ENCODE data around the gene WFDC6. TPM values are rescaled to one million over a fixed set of nuclear protein-coding genes. Genes with fewer than 3 reads are reported as not detected.
"Not testable (repeated sequence)": the region's sequence is repeated elsewhere in the genome, so short reads cannot be mapped to it uniquely, and the experiment has no call there.

The WFDC6 gene
- not detected for total RNA-seq
- polyA plus RNA-seq = not detected
- long read RNA-seq, donor 1 = 0 reads
- long read RNA-seq, donor 2 = 0 reads
- long read RNA-seq, donor 3 = 0 reads

DNA sequence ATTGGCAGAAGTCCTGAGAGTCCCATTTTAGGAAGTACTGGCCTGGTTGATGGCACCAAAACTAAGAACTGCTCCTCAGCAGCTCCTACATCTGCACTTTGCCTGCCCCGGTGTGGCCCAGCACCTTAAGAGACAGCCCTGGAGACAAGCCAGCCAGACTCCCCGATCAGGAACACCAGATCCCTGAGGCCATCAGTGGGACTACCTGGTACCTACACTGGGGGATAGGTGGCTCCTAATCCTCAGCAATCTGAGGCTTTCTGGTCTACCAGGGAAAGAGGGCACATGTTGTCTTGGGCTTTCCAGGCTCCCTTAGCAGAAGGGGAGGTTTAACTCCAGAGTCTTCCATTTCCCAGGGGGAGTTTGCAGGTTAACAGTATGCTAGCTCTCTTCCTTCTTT is at the start of gene WFDC6:
WFDC6 (minus strand) TSS at position 101 of the 400 bp plus-strand sequence; CDS start at position 26, 75 bp downstream.
- Histone ChIP-seq H3K9me3 (no peaks in the 10 kb centered on the region), H3K4me3 (no peak within 1 kb of the TSS), H3K4me1 (no peaks in the 10 kb centered on the region), H3K27me3 (peaks cover 0 to 37% (median 13%) of the 10 kb centered on the region in 9 donors), H3K27ac (no peak within 1 kb of the TSS), H3K36me3 (no peaks in the 10 kb centered on the region)
- TF ChIP-seq POLR2A (IDR thresholded peaks at IDR 0.05) = no peak
- TF ChIP-seq, protein P1, sequence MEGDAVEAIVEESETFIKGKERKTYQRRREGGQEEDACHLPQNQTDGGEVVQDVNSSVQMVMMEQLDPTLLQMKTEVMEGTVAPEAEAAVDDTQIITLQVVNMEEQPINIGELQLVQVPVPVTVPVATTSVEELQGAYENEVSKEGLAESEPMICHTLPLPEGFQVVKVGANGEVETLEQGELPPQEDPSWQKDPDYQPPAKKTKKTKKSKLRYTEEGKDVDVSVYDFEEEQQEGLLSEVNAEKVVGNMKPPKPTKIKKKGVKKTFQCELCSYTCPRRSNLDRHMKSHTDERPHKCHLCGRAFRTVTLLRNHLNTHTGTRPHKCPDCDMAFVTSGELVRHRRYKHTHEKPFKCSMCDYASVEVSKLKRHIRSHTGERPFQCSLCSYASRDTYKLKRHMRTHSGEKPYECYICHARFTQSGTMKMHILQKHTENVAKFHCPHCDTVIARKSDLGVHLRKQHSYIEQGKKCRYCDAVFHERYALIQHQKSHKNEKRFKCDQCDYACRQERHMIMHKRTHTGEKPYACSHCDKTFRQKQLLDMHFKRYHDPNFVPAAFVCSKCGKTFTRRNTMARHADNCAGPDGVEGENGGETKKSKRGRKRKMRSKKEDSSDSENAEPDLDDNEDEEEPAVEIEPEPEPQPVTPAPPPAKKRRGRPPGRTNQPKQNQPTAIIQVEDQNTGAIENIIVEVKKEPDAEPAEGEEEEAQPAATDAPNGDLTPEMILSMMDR (IDR thresholded peaks at IDR 0.05) = no peak
- intact Hi-C loops (cut with DNase I) = no loop called here
- no peak for ATAC-seq
- 61 to 84% (median 82%) methylated on average over 2 of the region's 2 CpGs for WGBS, 4 donors
- no peak for DNase-seq

DNA sequence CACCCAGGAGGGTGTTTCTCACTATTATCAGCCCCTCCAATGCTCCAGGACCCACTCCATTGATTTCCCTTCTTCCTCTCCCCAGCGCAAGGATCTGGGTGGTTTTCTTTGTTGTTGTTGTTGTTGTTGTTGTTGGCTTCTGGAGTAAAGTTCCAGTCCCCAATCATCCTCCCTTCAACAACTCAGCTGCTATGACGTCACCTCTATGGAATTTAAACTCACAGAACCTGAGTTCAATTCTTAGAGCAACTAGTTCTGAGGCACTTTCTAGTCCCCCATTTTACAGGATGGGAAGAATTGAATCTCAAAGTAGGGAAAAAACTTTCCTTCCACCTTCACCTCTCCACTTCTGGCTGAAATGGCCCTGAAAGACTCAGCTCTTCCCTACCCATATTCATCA is 49.5 kb upstream of the WFDC6 start:
- H3K27ac ChIP-seq = no peak overlapping the region
- TF ChIP-seq, protein P1 (IDR thresholded peaks at IDR 0.05) = no peak
- TF ChIP-seq POLR2A (IDR thresholded peaks at IDR 0.05) = no peak

DNA sequence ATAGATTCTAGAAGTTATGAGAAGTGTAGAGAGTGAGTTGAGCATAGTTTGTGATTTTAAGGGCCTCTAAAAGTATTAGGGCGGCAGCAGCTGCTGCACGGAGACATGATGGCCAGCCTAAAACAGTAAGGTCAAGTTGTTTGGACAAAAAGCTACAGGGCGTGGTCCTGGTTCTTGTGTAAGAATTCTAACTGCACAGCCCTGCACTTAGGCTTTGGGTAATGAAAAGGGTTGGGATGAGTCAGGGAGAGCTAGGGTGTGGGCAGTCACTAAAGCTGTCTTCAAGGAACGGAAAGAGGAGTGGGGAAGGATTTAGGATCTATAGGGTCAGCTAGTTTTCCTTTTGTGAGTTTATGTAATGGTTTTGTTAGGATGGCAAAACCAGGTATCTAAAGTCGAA is 46.7 kb upstream of the WFDC6 start:
- peaks cover 0 to 13% (median 0%) of the 10 kb centered on the region in 9 donors for H3K27me3 ChIP-seq
- H3K4me1 ChIP-seq; ATAC-seq; H3K9me3 ChIP-seq; intact Hi-C loops (cut with DNase I); H3K27ac ChIP-seq; DNase-seq; H3K36me3 ChIP-seq; H3K4me3 ChIP-seq: not testable (repeated sequence)
- WGBS, 4 donors = 78 to 88% (median 84%) methylated on average over 5 of the region's 5 CpGs

More for the DNA sequence above, 49.5 kb upstream of the WFDC6 start:
- ATAC-seq (no peak), DNase-seq (no peak)
- no peaks in the 10 kb centered on the region for H3K4me1 ChIP-seq
- no peak overlapping the region for H3K4me3 ChIP-seq
- WGBS, 4 donors = 53 to 67% (median 63%) methylated on average over 2 of the region's 2 CpGs
- H3K36me3 ChIP-seq = no peaks in the 10 kb centered on the region
- intact Hi-C loops (cut with DNase I) = no loop called here
- H3K9me3 ChIP-seq = peaks cover 0 to 6% (median 0%) of the 10 kb centered on the region in 12 donors
- H3K27me3 ChIP-seq = peaks cover 0 to 4% (median 0%) of the 10 kb centered on the region in 9 donors

- intact Hi-C loops (cut with DNase I); H3K4me1 ChIP-seq; H3K4me3 ChIP-seq; DNase-seq; ATAC-seq; H3K36me3 ChIP-seq; H3K9me3 ChIP-seq; H3K27ac ChIP-seq: not testable (repeated sequence)
- H3K27me3 ChIP-seq = peaks cover 0 to 15% (median 0%) of the 10 kb centered on the region in 9 donors
- WGBS, 4 donors = 59 to 68% (median 63%) methylated on average over 5 of the region's 5 CpGs
Observed at GRCh38 chr20:45584294-45584693, 45.0 kb upstream of the WFDC6 start.

- H3K4me1 ChIP-seq = no peaks in the 10 kb centered on the region
- H3K36me3 ChIP-seq = no peaks in the 10 kb centered on the region
- H3K27ac ChIP-seq = no peak overlapping the region
- ATAC-seq (no peak), DNase-seq (no peak)
- TF ChIP-seq POLR2A (IDR thresholded peaks at IDR 0.05) = no peak
- TF ChIP-seq, protein P1 (IDR thresholded peaks at IDR 0.05) = no peak
- intact Hi-C loops (cut with DNase I) = no loop called here
- 54 to 59% (median 58%) methylated on average over 3 of the region's 3 CpGs for WGBS, 4 donors
- H3K9me3 ChIP-seq = no peaks in the 10 kb centered on the region
- peaks cover 0 to 17% (median 0%) of the 10 kb centered on the region in 9 donors for H3K27me3 ChIP-seq
- H3K4me3 ChIP-seq = no peak overlapping the region
Observed at GRCh38 chr20:45583502-45583901, 44.2 kb upstream of the WFDC6 start.

All from heart left ventricle (tissue), 16 donors.